ENCODE results near the gene KRT6C.

KRT6C gene

DNA sequence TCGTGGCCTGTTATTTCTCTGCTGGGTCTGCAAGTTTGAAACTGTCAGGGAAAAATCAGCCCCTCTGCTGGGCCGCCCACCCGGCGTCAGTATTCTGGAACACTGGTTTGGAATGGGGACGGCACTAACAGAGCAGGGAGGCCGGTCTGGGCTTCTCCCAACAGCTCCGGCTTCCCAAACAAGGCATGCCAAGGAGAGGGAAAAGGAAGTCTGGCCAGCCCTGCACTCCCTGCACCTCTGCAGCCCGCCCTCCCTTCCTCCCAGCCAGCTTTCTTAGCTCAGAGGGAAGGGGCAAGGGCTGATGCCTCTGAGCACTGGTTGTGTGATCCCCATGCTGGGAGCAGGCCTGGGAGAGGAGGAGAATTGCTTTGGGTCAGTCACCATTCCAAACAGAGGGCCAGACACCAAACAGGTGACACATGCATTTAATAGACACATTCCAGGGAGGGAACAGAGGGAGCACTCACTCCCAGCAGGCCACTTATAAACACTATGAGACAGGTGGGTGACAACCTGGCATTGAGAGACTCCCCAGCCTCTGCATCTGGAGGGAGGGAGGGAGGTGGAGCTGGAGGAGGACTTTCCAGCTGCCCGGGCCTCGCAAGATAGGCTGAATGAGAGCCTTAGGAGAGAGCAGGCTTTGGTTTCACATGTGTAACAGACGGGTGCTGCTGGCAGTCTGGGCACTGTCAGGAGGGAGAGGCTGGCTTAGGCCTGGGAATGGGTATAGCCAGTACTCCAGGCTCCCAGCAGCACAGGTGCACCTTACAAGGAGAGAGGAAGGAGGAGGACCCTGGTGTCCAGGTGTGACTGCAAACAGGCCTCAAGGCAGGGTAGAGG, 49.7 kb downstream of the KRT6C start:
- H3K36me3 ChIP-seq (ENCODE audit: low read depth) = no peaks in the 10 kb centered on the region
- DNase-seq (ENCODE audit: low spot score) (no peak), ATAC-seq (ENCODE audit: low read depth) (peak; percentile 15; the same call in 1 of the 3 replicates)
- no peak overlapping the region for H3K27ac ChIP-seq (ENCODE audit: poor library complexity, severe bottlenecking)
- no peaks in the 10 kb centered on the region for H3K9me3 ChIP-seq (ENCODE audit: severe bottlenecking)
- H3K4me3 ChIP-seq (ENCODE audit: severe bottlenecking) = no peak overlapping the region
- no peak for TF ChIP-seq CTCF (IDR thresholded peaks at IDR 0.05; ENCODE audit: poor library complexity, severe bottlenecking)
- peaks cover 3% of the 10 kb centered on the region for H3K4me1 ChIP-seq (ENCODE audit: insufficient read depth, poor library complexity, severe bottlenecking)
- no peaks in the 10 kb centered on the region for H3K27me3 ChIP-seq (ENCODE audit: insufficient read depth, poor library complexity, severe bottlenecking)

DNA sequence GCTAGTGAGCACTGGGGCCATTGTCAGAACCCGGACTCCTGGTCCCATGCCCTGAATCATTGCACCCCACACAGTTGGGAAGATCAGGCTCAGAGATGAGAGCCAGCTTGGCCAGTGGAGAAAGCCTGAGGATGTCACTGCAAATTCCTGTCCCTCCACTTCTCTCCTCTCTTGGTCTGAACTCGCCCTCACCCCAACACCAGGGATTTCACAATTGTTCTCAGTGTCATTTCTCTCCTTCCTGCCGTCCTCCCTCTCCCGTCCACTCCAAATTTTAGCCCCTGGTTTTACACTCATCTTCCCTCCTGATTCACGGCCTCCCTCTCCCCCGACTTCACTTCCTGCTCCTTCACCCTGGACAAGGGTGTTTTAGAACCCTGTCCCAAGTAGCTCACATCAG, 50.6 kb downstream of the KRT6C start:
- H3K9me3 ChIP-seq (ENCODE audit: severe bottlenecking) = no peaks in the 10 kb centered on the region
- ATAC-seq (ENCODE audit: low read depth) (no peak), DNase-seq (ENCODE audit: low spot score) (no peak)
- no peaks in the 10 kb centered on the region for H3K27me3 ChIP-seq (ENCODE audit: insufficient read depth, poor library complexity, severe bottlenecking)
- no peaks in the 10 kb centered on the region for H3K36me3 ChIP-seq (ENCODE audit: low read depth)
- no peak overlapping the region for H3K27ac ChIP-seq (ENCODE audit: poor library complexity, severe bottlenecking)
- TF ChIP-seq CTCF (IDR thresholded peaks at IDR 0.05; ENCODE audit: poor library complexity, severe bottlenecking) = no peak
- H3K4me3 ChIP-seq (ENCODE audit: severe bottlenecking) = no peak overlapping the region
- H3K4me1 ChIP-seq (ENCODE audit: insufficient read depth, poor library complexity, severe bottlenecking) = peaks cover 3% of the 10 kb centered on the region

- Histone ChIP-seq H3K36me3 (ENCODE audit: low read depth) (no peaks in the 10 kb centered on the region), H3K4me1 (ENCODE audit: insufficient read depth, poor library complexity, severe bottlenecking) (peaks cover 7% of the 10 kb centered on the region), H3K27ac (ENCODE audit: poor library complexity, severe bottlenecking) (no peak overlapping the region), H3K4me3 (ENCODE audit: severe bottlenecking) (no peak overlapping the region), H3K27me3 (ENCODE audit: insufficient read depth, poor library complexity, severe bottlenecking) (no peaks in the 10 kb centered on the region), H3K9me3 (ENCODE audit: severe bottlenecking) (no peaks in the 10 kb centered on the region)
- TF ChIP-seq CTCF (IDR thresholded peaks at IDR 0.05; ENCODE audit: poor library complexity, severe bottlenecking) = no peak
- ATAC-seq (ENCODE audit: low read depth) = no peak
- DNase-seq (ENCODE audit: low spot score) = no peak
Measured at GRCh38 chr12:52419656-52420055, 53.9 kb downstream of the KRT6C start.

- Histone ChIP-seq H3K4me3 (ENCODE audit: severe bottlenecking) (no peak overlapping the region), H3K4me1 (ENCODE audit: insufficient read depth, poor library complexity, severe bottlenecking) (peaks cover 7% of the 10 kb centered on the region), H3K27ac (ENCODE audit: poor library complexity, severe bottlenecking) (no peak overlapping the region), H3K9me3 (ENCODE audit: severe bottlenecking) (no peaks in the 10 kb centered on the region), H3K27me3 (ENCODE audit: insufficient read depth, poor library complexity, severe bottlenecking) (no peaks in the 10 kb centered on the region), H3K36me3 (ENCODE audit: low read depth) (no peaks in the 10 kb centered on the region)
- no peak for TF ChIP-seq CTCF (IDR thresholded peaks at IDR 0.05; ENCODE audit: poor library complexity, severe bottlenecking)
- DNase-seq (ENCODE audit: low spot score) (no peak), ATAC-seq (ENCODE audit: low read depth) (no peak)
Measured at GRCh38 chr12:52418576-52419110, 55.0 kb downstream of the KRT6C start.

All from RWPE2 (cell line).